Measurements from ENCODE around the gene LYG2. TPM values are rescaled to one million over a fixed set of nuclear protein-coding genes. Genes with fewer than 3 reads are reported as not detected.
"Not testable (repeated sequence)": the region's sequence is repeated elsewhere in the genome, so short reads cannot be mapped to it uniquely, and the experiment has no call there.

Gene LYG2
- polyA plus RNA-seq, result under 1 TPM in 1 of 4 donors, not detected in 3; 0.10 TPM
- long read RNA-seq, donor 1, result 0 reads
- long read RNA-seq, donor 2, result 0 reads
- long read RNA-seq, donor 3, result 0 reads
- long read RNA-seq, donor 4, result 0 reads
- long read RNA-seq, donor 5, result 0 reads
- long read RNA-seq, donor 6, result 0 reads
- long read RNA-seq, donor 7, result 0 reads
- long read RNA-seq, donor 8, result 0 reads
- long read RNA-seq, donor 9, result 0 reads
- long read RNA-seq, donor 10, result 0 reads

DNA sequence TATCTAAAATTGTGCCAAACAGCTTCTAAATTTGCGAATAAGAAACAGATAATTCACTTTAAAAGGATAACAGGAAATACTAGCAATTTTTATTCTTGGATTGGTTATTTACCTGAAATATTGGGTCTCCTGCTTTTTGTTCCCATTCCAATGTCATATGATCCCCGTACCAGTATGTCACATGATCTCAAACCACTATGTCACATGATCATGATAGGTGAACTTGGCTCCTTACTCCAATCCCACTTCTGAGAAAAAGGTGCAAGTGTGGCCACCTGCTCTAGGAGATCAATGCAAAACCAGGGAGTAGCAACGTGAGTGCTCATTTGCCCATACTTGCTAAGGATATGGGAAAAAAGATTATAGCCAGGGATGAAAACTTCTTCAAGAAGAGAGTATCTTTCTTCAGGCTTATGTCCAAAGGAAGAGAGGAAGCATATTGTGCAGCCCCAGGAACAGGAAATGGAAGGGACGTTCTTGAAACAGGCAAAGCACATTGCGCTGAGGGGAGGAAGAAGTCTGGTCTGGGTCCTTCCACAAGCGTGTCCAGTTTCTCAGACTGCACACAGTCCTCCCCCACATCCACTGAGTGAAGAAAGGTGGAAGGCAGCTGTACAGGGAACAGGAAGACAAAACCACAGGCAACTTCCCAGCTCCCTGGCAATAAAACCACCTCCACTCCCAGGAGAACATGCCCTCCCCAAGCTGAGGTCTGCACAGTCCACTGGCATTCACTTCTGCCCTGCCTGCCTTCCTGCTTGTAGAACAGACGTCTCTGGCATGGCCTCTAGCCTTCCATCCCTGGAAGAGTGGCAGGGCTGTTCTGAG is at the start of gene LYG2:
Gene LYG2 (minus strand): TSS at position 176 of the 828 bp plus-strand sequence. CDS start 1,406 bp downstream, outside the sequence.
- WGBS, 3 donors, result 71 to 84% (median 84%) methylated on average over 7 of the region's 7 CpGs

DNA sequence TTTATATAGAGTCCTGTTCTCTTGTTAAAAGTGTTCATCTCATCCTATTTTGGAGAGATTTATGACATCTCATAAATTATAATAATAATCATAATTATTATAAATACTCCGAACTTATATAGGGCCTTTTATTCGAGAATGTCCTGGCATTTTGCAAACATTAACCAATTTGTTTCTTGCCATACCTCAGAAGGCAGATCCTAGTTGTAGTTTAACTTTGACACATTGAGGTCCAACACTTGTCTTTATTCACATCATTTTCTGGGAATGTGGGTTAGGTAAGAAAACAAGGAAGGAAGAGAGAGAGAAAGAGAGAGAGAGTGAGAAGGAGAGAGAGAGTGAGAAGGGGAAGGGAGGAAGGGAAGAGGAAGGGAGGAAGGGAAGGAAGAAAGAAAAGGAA is 45.6 kb upstream of the LYG2 start, which contains the start of gene LYG1:
Gene LYG1 (minus strand): TSS at position 101 of the 400 bp plus-strand sequence. CDS start 5,527 bp downstream, outside the sequence.
- DNase-seq; FAIRE-seq; H3K36me3 ChIP-seq (ENCODE audit: control insufficient read depth in 3 of 3, insufficient read depth in 2 of 3, low read depth in 1 of 3, low read length in 3 of 3); H3K4me3 ChIP-seq (ENCODE audit: low read depth in 1 of 3, low read length in 3 of 3); H3K27me3 ChIP-seq (ENCODE audit: control insufficient read depth in 3 of 3, insufficient read depth in 3 of 3, low read length in 3 of 3); H3K4me1 ChIP-seq (ENCODE audit: control insufficient read depth in 3 of 3, insufficient read depth in 2 of 3, low read depth in 1 of 3, low read length in 2 of 3); H3K27ac ChIP-seq (ENCODE audit: low read depth in 1 of 3, low read length in 2 of 3); H3K9me3 ChIP-seq (ENCODE audit: control insufficient read depth in 2 of 2, insufficient read depth in 1 of 2, low read depth in 1 of 2, low read length in 1 of 2): not testable (repeated sequence)
- WGBS, 3 donors, result 79 to 88% (median 80%) methylated on average over 2 of the region's 2 CpGs

More for the DNA sequence above, at the start of gene LYG2:
- no peak within 1 kb of the TSS for H3K27ac ChIP-seq (ENCODE audit: low read depth in 1 of 3, low read length in 2 of 3)
- DNase-seq (no peak), FAIRE-seq (no peak)
- peaks cover 0 to 2% of the 10 kb centered on the region in 2 donors for H3K9me3 ChIP-seq (ENCODE audit: control insufficient read depth in 2 of 2, insufficient read depth in 1 of 2, low read depth in 1 of 2, low read length in 1 of 2)
- H3K4me1 ChIP-seq (ENCODE audit: control insufficient read depth in 3 of 3, insufficient read depth in 2 of 3, low read depth in 1 of 3, low read length in 2 of 3), result no peaks in the 10 kb centered on the region
- H3K36me3 ChIP-seq (ENCODE audit: control insufficient read depth in 3 of 3, insufficient read depth in 2 of 3, low read depth in 1 of 3, low read length in 3 of 3), result no peaks in the 10 kb centered on the region
- H3K27me3 ChIP-seq (ENCODE audit: control insufficient read depth in 3 of 3, insufficient read depth in 3 of 3, low read length in 3 of 3), result no peaks in the 10 kb centered on the region
- no peak within 1 kb of the TSS for H3K4me3 ChIP-seq (ENCODE audit: low read depth in 1 of 3, low read length in 3 of 3)

GRCh38 chr2:99299580-99299979 is 44.1 kb upstream of the LYG2 start:
- DNase-seq, result no peak
- Histone ChIP-seq H3K4me1 (ENCODE audit: control insufficient read depth in 3 of 3, insufficient read depth in 2 of 3, low read depth in 1 of 3, low read length in 2 of 3) (no peaks in the 10 kb centered on the region), H3K36me3 (ENCODE audit: control insufficient read depth in 3 of 3, insufficient read depth in 2 of 3, low read depth in 1 of 3, low read length in 3 of 3) (peaks cover 0 to 4% (median 3%) of the 10 kb centered on the region in 3 donors), H3K4me3 (ENCODE audit: low read depth in 1 of 3, low read length in 3 of 3) (no peak overlapping the region), H3K27me3 (ENCODE audit: control insufficient read depth in 3 of 3, insufficient read depth in 3 of 3, low read length in 3 of 3) (no peaks in the 10 kb centered on the region), H3K27ac (ENCODE audit: low read depth in 1 of 3, low read length in 2 of 3) (no peak overlapping the region), H3K9me3 (ENCODE audit: control insufficient read depth in 2 of 2, insufficient read depth in 1 of 2, low read depth in 1 of 2, low read length in 1 of 2) (peaks cover 0 to 3% of the 10 kb centered on the region in 2 donors)
- WGBS, 3 donors, result 94 to 97% (median 97%) methylated on average over 7 of the region's 7 CpGs
- no peak for FAIRE-seq

- Histone ChIP-seq H3K27me3 (ENCODE audit: control insufficient read depth in 3 of 3, insufficient read depth in 3 of 3, low read length in 3 of 3) (no peaks in the 10 kb centered on the region), H3K9me3 (ENCODE audit: control insufficient read depth in 2 of 2, insufficient read depth in 1 of 2, low read depth in 1 of 2, low read length in 1 of 2) (peaks cover 0 to 3% of the 10 kb centered on the region in 2 donors), H3K4me1 (ENCODE audit: control insufficient read depth in 3 of 3, insufficient read depth in 2 of 3, low read depth in 1 of 3, low read length in 2 of 3) (no peaks in the 10 kb centered on the region), H3K36me3 (ENCODE audit: control insufficient read depth in 3 of 3, insufficient read depth in 2 of 3, low read depth in 1 of 3, low read length in 3 of 3) (peaks cover 0 to 3% (median 0%) of the 10 kb centered on the region in 3 donors), H3K27ac (ENCODE audit: low read depth in 1 of 3, low read length in 2 of 3) (no peak overlapping the region), H3K4me3 (ENCODE audit: low read depth in 1 of 3, low read length in 3 of 3) (no peak overlapping the region)
- DNase-seq (no peak), FAIRE-seq (no peak)
- WGBS, 3 donors, result 77 to 85% (median 82%) methylated on average over 2 of the region's 2 CpGs
Observed at GRCh38 chr2:99297994-99298393, 42.5 kb upstream of the LYG2 start.

- Histone ChIP-seq H3K27ac (ENCODE audit: low read depth in 1 of 3, low read length in 2 of 3) (no peak overlapping the region), H3K27me3 (ENCODE audit: control insufficient read depth in 3 of 3, insufficient read depth in 3 of 3, low read length in 3 of 3) (no peaks in the 10 kb centered on the region), H3K4me3 (ENCODE audit: low read depth in 1 of 3, low read length in 3 of 3) (no peak overlapping the region), H3K36me3 (ENCODE audit: control insufficient read depth in 3 of 3, insufficient read depth in 2 of 3, low read depth in 1 of 3, low read length in 3 of 3) (no peaks in the 10 kb centered on the region), H3K4me1 (ENCODE audit: control insufficient read depth in 3 of 3, insufficient read depth in 2 of 3, low read depth in 1 of 3, low read length in 2 of 3) (no peaks in the 10 kb centered on the region), H3K9me3 (ENCODE audit: control insufficient read depth in 2 of 2, insufficient read depth in 1 of 2, low read depth in 1 of 2, low read length in 1 of 2) (no peaks in the 10 kb centered on the region)
- FAIRE-seq (no peak), DNase-seq (peak in 1 of 2 donors; percentile 60)
- 44 to 79% (median 57%) methylated on average over 7 of the region's 7 CpGs for WGBS, 3 donors
Observed at GRCh38 chr2:99285526-99285925, 30.1 kb upstream of the LYG2 start.

DNA sequence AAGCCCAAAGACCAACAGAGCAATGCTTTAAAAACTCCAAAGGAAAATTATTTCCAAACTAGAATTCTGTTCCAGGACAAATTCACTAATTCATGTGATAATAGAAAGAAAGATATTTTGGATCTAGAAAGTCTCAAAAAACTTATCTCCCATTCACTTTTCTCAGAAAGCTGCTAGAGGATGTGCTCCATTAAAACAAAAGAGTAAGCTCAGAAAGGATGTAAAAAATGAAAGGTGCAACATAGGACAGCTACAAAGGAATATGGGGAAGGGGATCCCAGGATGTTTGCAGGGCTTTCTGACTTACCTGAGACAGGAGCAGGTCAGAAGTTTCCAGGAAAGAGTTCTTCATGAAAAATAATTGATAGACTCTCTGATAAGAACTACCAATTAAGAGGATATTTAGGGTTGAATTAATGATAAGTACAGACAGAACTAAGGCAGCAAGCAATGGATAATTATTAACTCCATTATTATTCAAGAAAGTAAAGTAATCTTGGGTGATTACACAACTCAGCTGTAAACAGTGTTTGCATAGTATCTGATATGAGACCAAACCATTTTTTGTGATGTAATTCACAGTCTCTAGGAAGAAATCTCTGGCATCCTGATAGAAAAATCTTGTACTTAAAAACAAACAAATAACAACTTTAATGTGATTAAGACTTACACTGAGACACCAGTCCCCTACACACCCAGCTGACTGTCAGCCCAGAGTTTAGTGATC is 24.7 kb upstream of the LYG2 start:
- no peak for FAIRE-seq
- H3K4me1 ChIP-seq (ENCODE audit: control insufficient read depth in 3 of 3, insufficient read depth in 2 of 3, low read depth in 1 of 3, low read length in 2 of 3), result no peaks in the 10 kb centered on the region
- no peaks in the 10 kb centered on the region for H3K36me3 ChIP-seq (ENCODE audit: control insufficient read depth in 3 of 3, insufficient read depth in 2 of 3, low read depth in 1 of 3, low read length in 3 of 3)
- peaks cover 0 to 15% of the 10 kb centered on the region in 2 donors for H3K9me3 ChIP-seq (ENCODE audit: control insufficient read depth in 2 of 2, insufficient read depth in 1 of 2, low read depth in 1 of 2, low read length in 1 of 2)
- peak in 1 of 2 donors; percentile 9 for DNase-seq
- no peaks in the 10 kb centered on the region for H3K27me3 ChIP-seq (ENCODE audit: control insufficient read depth in 3 of 3, insufficient read depth in 3 of 3, low read length in 3 of 3)
- H3K27ac ChIP-seq (ENCODE audit: low read depth in 1 of 3, low read length in 2 of 3), result no peak overlapping the region
- no peak overlapping the region for H3K4me3 ChIP-seq (ENCODE audit: low read depth in 1 of 3, low read length in 3 of 3)

DNA sequence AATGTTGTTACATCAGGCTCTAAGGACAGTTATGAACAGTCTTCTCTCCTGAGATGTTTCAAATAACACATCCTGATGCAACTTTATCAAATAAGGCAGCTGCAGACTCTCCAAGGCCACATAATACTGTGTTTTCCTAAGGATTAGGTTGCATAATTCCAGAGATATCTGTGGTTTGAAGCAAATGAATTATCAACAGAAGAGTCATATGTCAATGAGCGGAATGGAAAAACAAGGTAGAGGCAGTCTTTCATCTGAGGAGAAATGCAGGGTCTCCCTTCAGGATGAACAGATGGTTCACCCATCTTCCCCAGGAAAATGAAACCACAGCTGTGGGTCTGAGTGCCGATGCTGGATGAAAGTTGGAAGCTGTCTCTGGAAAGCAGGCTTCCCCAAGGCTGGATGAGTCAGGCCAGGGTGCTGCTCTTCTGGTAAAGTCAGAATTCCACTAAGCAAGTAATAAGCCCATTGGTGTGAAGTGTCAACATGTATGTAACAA is 23.4 kb upstream of the LYG2 start:
- peaks cover 0 to 15% of the 10 kb centered on the region in 2 donors for H3K9me3 ChIP-seq (ENCODE audit: control insufficient read depth in 2 of 2, insufficient read depth in 1 of 2, low read depth in 1 of 2, low read length in 1 of 2)
- no peaks in the 10 kb centered on the region for H3K36me3 ChIP-seq (ENCODE audit: control insufficient read depth in 3 of 3, insufficient read depth in 2 of 3, low read depth in 1 of 3, low read length in 3 of 3)
- no peak overlapping the region for H3K4me3 ChIP-seq (ENCODE audit: low read depth in 1 of 3, low read length in 3 of 3)
- H3K4me1 ChIP-seq (ENCODE audit: control insufficient read depth in 3 of 3, insufficient read depth in 2 of 3, low read depth in 1 of 3, low read length in 2 of 3), result no peaks in the 10 kb centered on the region
- H3K27ac ChIP-seq (ENCODE audit: low read depth in 1 of 3, low read length in 2 of 3), result no peak overlapping the region
- H3K27me3 ChIP-seq (ENCODE audit: control insufficient read depth in 3 of 3, insufficient read depth in 3 of 3, low read length in 3 of 3), result no peaks in the 10 kb centered on the region
- 93 to 94% (median 93%) methylated on average over 2 of the region's 2 CpGs for WGBS, 3 donors
- FAIRE-seq (no peak), DNase-seq (no peak)

GRCh38 chr2:99278195-99278765 is 22.8 kb upstream of the LYG2 start:
- WGBS, 3 donors, result 82 to 87% (median 82%) methylated on average over 5 of the region's 5 CpGs
- not testable (repeated sequence) for DNase-seq; H3K4me1 ChIP-seq (ENCODE audit: control insufficient read depth in 3 of 3, insufficient read depth in 2 of 3, low read depth in 1 of 3, low read length in 2 of 3); H3K27me3 ChIP-seq (ENCODE audit: control insufficient read depth in 3 of 3, insufficient read depth in 3 of 3, low read length in 3 of 3); FAIRE-seq; H3K27ac ChIP-seq (ENCODE audit: low read depth in 1 of 3, low read length in 2 of 3); H3K4me3 ChIP-seq (ENCODE audit: low read depth in 1 of 3, low read length in 3 of 3); H3K36me3 ChIP-seq (ENCODE audit: control insufficient read depth in 3 of 3, insufficient read depth in 2 of 3, low read depth in 1 of 3, low read length in 3 of 3)
- peaks cover 0 to 15% of the 10 kb centered on the region in 2 donors for H3K9me3 ChIP-seq (ENCODE audit: control insufficient read depth in 2 of 2, insufficient read depth in 1 of 2, low read depth in 1 of 2, low read length in 1 of 2)

Data from small intestine (tissue), 16 donors.